ENCODE results near the gene CNTNAP2.

The CNTNAP2 gene

DNA sequence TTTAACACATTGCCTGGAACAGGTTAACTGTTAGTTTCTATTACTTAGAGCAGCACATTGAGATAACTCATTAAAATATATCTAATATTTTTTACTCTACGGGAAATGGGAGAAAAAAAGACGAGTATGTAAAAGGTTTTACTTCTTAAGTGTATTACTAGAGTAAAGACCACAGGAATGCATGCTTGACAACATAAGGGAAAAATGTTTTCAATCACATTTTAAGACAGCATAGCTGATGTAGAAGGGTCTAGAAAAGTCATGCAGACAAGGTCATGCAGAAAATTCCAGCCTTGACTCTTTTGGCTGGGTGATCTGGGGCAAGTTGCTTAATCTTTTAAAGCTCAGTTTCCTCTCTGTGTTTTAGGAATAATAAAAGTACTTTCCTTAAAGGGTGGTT lies 806.2 kb downstream of the CNTNAP2 start:
- peak; percentile 49 for DNase-seq

DNA sequence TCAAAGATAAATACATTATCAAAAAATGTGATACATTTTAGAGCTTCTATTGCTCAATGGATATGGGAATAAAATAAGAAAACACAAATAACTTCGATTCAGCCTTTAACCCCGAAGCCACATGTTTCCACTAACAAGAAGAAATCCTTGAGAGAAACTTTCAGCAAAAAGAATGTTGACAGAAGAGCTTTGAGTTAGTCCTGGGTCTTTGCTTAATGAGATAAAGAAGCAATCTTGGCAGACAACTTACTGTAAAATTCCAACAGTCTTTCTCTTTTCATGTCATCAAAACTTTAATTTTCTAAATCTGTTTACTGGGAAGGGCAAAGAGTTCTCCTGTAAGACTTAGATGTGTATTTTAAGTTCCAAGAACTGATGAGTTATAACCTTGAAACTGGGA lies 810.2 kb downstream of the CNTNAP2 start:
- no peak for DNase-seq

DNA sequence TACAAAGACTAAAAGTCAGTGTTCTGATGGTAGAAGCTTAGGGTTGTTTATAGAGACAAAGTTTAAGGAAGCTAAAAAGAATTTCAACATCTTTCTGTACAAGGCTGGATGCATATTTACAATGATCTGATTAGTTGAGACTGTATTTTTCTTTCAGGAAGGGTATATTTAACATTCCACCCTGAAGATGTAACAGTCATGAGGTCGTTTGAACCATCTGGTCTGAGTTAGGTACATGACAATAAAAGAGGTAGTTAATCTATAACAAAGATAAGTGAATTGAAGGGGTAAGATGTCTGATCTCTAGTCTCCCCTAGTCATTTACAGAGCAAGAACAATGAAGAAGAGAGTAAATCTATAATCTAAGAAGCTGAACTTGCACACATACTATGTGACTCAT lies 821.2 kb downstream of the CNTNAP2 start:
- DNase-seq: no peak

DNA sequence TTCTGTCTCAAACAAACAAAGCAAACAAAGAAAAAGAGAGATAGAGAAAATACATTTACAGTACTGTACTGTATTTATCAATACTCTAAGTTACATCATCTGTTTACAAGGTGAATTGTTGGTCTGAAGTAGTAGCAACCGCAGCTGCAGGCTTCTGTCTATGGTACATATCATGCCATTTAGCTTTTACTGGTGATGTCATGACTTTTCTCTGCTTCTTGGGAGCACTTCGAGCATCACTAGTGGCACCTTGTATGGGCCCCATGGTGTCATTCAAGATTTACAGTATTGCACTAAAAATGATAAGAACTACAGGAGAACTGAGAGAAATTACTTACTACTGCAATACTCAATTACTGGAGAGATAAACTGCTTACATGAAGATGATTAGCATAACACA lies 826.9 kb downstream of the CNTNAP2 start:
- DNase-seq: no peak

DNA sequence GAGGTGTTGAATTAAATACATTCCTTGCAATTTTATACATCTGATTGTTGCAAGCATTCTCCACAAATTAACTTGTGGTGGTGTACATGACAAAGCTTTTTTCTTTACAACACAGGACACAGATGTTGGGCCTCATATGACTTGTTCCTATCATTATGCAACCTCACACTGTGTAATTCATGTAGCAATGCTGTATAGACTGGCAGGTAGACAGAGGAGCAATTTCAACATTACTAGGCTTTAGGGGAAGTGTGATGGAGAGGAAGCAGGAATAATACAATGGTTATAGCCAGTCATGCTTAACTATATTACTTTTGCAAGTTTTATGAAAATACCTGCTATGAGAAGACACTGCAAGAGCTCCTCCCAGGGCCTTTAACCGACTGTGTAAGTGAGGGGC lies 832.1 kb downstream of the CNTNAP2 start:
- no peak for DNase-seq

DNA sequence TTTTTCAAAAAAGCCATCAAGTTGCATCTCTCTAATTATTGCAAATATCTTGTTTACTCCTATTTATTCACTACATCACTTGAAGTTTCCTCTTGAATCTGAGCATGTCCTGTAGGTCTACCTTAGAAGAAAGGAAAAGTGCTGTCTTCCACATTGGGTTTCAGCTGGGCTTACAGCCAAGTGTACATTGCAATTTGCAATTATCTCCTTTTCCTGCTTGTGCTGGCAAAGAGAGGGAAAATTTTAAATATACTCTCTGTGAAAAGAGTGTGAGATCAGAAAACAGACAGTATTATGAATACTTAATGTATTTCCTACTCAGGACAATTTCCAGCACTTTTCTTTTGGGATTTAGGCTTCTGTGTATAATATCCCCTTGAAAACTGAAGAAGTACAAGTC lies 839.7 kb downstream of the CNTNAP2 start:
- DNase-seq: no peak

DNA sequence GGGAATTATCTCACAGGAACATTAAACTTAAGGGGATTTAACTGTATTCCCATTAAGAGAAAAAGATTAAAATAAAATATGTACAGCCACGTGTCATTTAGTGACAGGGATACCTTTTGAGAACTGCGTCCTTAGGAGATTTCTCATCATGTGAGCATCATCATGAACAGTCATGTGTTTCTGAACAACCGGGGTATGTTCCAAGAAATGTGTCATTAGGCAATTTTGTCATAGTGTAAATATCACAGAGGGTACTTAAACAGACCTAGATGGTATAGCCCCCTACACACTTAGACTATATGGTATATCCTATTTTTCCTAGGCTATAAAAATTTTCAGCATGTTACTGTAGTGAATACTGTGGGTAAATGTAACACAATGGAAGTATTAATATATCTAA lies 840.3 kb downstream of the CNTNAP2 start:
- peak; percentile 54 for DNase-seq

DNA sequence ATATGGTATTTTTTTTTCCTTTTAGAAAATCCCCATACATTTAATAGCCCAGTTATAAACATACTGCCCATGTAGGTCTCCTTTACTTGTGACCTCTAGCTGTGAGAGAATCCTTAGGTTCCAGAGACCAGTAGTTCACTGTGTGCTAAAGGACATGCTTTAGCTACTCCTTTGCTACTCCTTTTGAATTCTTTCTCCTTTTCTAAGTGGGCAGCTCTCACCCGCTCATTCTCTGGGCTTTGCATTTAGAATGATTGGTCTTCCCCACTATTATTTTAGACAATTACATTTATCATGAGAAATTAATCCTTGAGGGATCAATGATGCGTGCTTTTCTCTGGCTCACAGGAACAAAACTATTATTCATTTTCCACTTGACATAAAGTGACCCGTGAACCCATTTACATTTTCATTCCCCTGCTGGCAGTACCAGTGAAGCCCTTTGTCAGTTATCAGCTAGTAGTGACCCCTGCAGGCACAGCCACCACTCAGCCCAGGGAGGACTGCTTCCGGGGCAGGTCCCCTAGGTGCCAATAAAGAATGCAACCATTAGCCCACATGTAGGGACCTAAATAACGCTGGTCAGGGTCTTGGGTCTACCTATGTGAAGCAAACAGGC lies 844.3 kb downstream of the CNTNAP2 start:
- DNase-seq: no peak

DNA sequence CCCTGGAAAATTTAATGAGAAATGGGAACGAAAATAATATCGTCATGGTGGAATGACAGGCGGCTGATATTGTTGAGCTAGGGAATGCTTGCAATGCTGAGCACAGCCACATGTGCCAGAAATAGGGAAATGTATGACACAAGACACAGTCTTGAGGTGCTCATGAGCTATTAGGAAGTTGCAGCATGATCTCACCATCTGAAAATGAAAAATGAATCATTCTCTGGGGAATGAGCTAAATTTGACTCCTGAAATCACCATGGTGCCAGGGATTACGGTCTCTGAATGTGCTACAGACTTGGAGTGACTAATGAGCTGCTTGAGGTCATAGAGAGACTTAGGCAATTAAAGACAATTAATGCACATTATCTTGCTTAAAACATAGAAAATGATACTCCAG lies 845.0 kb downstream of the CNTNAP2 start:
- DNase-seq: peak; percentile 97

DNA sequence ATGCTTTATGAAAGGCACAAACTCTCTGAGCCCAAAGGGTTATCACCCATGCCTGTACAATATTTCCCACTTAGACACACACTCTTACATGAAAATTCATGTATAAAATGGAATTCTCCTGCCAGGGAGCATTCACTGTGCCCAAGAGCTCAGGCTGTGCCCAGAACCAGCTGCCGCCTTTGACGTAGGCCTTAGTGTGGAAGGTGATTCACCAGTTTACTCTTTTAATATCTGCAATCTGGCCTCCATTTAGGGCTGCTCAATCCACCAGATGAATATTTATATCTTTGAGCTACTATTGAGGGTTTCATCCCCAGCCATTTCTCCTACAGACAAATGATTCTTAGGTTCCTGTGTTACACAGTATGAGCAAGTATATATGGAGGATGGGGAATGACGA lies 849.7 kb downstream of the CNTNAP2 start:
- DNase-seq: no peak

DNA sequence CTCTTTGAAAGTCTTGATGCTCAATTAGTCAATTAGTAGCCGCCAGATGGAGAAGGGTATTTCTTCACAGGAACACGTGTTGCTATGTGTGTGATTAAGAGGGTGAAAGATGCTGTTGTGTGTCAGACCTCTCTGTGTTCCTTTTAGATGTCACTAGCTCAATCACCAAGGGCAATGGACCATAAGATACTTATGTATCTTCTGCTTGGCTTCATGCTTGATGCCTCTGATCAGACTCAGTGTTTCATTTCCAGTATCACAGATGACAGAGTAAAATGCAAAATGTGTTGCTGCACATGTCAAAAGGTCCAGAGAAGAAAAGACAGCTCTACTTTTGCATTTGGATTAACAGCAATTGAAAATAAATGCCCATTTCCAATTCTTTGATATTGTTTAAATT lies 865.9 kb downstream of the CNTNAP2 start:
- DNase-seq: no peak

DNA sequence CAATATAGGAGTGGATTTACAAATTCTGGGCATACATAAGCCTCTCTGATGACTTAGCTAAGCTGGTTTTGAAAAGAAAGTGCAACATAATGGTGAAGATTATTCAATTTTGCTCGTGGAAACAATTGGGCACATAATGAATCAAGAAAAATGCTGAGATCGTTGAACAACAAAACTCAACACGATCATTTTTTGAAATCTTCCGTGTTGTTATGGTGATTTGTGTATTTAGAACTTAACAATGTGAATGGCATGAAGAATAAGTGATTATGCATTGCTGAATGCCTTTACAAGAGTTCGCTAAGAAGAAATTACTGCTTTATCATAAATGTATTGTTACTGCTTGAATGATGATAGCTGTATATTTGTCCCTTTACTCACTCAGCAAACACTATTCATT lies 875.0 kb downstream of the CNTNAP2 start:
- DNase-seq: no peak

DNA sequence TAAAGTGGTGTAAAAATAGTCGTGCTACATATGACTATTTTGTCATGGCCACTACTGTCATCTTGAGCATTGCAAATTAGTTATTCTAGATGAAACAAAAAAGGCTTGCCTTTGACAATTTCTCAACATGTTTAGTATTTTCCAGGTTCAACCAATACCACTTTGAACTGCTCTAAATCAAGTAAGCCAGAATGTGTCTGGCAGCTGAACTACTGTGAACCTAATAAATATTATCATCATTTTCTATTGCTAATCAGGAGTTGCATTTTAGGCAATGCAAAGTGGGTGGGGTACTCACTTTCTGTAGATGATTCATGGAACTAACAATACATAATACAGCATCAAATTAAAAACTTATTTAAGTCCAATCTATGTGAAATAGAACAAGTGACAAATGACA lies 877.2 kb downstream of the CNTNAP2 start:
- DNase-seq: no peak

DNA sequence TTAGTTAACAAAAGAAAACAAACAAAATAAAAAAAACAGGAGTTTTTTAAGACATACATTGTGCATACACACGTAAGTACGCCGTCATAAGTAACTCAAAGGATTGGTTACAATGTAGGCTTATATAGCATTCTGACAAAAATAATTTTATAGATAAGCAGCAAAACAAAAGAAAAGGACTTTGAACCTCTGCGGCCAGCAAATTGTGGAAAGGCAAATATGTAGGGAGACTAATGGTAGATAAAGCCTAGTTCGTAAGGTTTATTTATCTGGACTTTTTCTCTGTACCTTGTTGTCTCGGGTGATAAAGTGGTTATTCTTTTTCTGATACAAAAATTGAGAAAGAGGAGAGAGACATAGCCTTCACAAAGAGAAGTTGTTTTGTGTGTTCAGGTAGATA lies 891.9 kb downstream of the CNTNAP2 start:
- no peak for DNase-seq

DNA sequence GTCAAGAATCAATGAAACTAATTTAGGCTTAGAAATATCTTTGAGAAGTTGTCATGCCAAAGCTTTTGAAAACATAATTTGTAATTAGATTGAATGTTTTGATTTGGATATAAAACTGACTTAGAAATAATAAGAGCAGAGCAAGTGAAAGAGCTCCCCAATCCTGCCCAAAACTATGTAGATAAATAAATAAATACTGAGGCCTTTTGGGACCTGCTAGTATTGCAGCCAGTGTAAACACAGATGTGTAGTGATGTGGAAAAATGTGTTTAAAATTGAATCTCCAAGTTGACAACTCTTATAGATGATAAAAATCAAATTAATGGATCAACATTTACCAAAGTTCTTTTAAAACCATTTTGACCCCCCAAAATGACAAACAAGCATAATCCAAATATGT lies 896.1 kb downstream of the CNTNAP2 start:
- no peak for DNase-seq

DNA sequence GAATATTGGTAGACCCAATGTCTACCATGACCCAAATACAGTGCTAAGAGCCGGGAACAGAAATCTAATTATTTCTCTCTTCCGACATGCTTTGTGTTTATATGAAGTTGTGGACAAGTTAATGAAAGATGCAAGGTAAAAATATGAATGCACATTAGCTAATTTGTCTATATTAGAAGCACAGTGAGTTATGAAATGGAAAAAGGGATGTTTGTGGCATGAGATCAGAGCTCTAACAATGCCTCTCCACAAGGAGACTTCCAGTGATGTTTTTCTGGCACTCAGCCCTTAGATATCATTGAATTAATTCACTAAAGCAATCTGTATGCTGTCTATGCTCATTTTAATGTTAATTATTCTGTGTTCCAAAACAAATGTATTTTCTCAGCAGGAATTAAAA lies 897.2 kb downstream of the CNTNAP2 start:
- DNase-seq: peak; percentile 54

DNA sequence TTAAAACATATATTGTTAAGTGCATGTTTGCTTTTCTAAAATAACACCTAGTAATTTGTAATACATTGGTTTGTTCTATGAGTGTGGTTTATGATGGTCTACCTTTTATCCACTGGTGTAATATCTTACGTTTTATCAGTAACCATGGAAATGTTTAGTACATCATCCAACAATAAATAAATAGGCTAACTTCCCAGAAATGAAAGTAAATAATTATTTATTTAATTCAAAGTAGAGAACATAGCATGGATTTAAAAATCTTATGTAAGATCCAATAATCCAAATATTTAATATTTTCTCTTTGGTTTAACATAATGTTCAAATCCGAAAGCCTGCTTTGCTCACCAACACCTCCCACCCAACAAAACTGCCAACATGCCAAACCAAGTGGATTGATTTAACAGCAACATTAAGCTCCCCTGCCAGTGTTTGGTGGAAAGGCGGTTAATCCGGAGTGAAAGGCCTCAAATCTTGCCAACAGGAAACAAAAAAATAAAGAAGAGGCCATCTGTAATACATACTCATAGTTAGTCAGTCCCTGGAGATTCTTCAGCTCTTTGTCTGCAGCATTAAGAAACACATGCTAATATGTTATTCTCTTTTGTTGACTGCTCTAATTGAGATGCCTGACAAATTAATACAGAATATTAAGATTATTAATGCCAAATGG lies 897.8 kb downstream of the CNTNAP2 start:
- peak; percentile 12 for DNase-seq

DNA sequence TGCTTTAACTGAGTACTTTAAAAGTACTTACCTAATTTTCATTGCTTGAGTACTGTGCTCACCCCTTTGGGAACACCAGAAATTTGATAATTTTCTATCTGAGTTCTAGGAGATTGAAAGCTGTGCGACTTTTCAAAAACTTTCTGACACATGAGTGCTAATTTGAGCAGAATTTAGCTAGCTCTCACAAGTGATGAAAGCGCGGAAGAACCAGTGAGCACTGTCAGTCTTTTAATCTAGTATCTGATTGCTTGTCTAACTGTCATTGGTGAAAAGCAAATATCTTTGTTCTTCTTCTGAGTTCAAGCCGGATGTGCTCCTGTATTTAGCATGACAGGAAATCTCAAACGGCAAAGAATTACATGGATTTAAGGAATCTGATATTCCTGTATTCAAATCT lies 899.4 kb downstream of the CNTNAP2 start:
- no peak for DNase-seq

DNA sequence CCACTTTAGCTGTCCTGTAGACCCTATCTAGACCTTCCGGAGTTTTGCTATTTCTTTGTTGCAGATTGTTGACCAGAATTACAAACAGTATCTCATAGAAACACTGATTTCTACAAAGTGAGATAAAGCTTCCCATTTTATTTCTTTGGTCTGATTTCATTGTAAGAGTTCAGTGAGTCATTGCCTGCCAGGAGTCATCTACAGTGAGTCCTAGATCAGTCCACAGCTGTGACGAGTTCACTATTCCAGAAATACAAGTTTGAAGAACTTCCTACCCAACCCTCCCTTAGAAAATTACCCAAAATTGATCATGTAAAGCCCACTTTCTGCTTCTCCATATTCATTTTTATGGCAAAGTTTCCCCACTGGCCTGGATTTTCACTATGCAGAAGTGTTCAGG lies 905.5 kb downstream of the CNTNAP2 start:
- DNase-seq: peak; percentile 23

DNA sequence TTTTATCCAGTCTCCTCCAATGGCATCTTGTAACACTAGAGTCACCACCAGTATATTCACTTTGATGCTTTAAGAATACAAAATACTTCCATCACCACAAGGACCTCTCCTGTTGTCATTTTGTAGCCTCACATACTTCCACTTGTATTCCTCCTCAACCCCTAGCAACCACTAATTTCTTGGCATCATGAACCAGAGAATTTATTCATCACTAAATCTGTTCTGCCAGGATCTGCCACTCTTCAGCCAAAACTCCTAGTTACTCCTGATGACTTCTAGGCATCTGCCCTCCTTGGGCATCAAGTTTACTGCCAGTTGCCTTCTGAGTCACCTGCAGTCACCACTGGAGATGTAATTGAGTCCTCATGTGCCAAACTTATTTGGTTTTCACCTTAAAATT lies 906.8 kb downstream of the CNTNAP2 start:
- DNase-seq: no peak

DNA sequence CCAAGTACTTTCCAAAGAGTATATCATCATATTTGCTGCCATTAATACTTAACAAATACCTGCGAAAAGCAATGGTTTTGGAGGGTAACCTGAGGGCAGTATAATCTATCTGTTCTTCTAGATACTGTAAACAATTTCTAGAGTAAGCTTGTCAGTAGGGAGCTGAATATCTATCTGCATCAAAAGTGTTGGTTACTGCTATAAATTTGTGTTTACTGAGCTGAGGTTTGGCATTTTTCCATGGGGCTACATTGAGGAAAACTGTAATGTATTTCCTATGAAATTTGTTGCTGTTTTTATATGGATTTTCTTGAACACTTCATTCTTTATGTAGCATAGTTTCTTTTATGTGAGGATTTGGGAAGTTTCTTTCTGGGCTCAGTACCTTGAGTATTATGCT lies 913.4 kb downstream of the CNTNAP2 start:
- DNase-seq: no peak

DNA sequence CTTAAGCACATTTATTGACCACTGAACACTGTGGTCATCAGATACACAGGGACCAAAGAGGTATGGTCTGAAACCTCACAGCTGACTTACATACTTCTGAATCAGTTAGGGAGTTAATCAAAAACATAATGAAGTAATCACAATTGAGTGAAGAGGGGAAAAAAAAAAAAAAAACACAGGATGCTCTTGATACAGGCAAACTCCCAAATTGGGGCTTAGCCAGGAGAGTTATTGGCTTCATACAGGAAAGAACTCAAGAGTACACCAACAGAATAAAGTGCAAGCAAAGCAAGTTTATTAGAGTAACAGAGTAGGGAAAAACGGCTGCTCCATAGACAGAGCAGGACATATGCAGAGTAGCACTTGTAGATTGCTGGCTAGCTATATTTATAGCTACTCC lies 917.0 kb downstream of the CNTNAP2 start:
- peak; percentile 2 for DNase-seq

DNA sequence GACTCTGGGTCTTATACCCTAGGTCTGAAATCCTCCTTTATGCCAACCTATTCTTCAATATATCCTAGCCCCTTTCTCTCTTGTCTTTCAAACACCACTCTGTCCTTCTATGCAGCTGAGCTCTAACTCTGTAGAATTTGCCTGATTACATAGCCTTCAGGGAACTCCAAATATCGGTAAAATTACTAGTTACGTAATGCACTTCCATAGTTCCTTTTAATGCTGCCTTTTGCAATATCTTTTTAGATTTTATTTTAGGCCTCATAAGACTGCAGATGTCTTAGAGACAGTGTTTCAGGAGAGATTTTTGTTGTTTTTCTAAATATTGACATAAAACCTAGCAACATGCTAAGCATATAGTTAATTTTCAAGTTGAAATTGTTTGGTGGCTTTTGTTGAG lies 924.8 kb downstream of the CNTNAP2 start:
- no peak for DNase-seq

DNA sequence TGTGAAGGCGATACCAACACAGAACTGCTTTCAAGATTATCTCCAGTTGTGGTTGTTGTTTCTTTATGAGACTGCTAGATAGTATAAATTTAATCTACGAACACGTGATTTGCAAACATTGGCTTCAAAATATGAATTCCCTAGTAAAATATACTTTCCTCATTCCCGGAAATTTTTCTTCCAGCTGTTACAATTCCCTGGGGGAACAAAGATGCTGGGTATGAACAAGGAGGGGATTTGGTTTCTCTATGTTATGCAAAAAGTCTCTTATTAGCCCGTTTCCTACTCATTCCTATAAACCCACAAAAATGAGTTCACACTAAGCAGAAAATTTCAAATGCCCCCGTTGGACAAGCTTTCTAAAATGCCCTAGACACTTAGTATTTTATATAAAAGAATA lies 928.3 kb downstream of the CNTNAP2 start:
- peak; percentile 15 for DNase-seq

DNA sequence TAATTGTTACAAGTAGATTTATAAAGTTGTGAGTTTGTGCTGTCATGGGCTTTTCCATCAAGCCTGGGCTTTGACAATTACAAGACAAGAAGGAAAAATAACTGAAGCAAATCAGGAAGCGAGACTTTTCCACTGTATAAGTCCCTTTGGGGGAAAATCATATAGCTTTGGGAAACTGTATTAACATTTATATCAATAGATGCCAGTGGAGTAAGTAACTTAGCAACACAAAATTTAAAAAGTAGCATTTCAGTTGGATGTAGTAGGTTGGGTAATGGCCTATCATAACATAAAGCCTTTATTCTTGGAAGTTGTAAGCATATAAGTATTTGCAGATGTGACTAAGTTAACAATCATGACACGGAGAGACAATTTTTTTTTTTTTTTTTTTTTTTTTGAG lies 931.1 kb downstream of the CNTNAP2 start:
- DNase-seq: peak; percentile 31

Measured in fibroblast of skin of right biceps (primary cell).